CD14-positive monocyte (primary cell): ENCODE measurements around the gene NPW. TPM values are rescaled to one million over a fixed set of nuclear protein-coding genes. Genes with fewer than 3 reads are reported as not detected.

Source experiments
- DNase-seq, 3 donors: peaks; one replicate each; pipeline ENCODE4 v3.0.0-alpha.2; 2011 to 2022
- H2AFZ ChIP-seq: 2 replicates; pipeline ENCODE4 v1.6.0; 2012; ENCODE audit warnings: mild to moderate bottlenecking, low read depth, low read length, inconsistent platforms; ENCODE audit not compliant: insufficient read depth, poor library complexity, severe bottlenecking
- H3K27ac ChIP-seq, 2 donors: 1 replicate in 1 of 2; 2 replicates in 1 of 2; pipeline ENCODE4 v1.5.1; 2012 to 2013; ENCODE audit warnings: low read length in 2 of 2, control low read depth in 1 of 2, inconsistent platforms in 1 of 2, low read depth in 1 of 2, mild to moderate bottlenecking in 1 of 2
- H3K27me3 ChIP-seq, 2 donors: one replicate each; pipeline versions ENCODE4 v1.6.0 to v1.6.1; 2011 to 2013; ENCODE audit warnings: low read length in 2 of 2; ENCODE audit not compliant: control insufficient read depth in 2 of 2, insufficient read depth in 2 of 2
- H3K36me3 ChIP-seq, 2 donors: replicated peaks in 1 of 2; 1 replicate in 1 of 2; 2 replicates in 1 of 2; pipeline versions ENCODE4 v1.5.1 to v1.6.1; 2012 to 2013; ENCODE audit warnings: low read length in 2 of 2, control low read depth in 1 of 2, inconsistent platforms in 1 of 2, mild to moderate bottlenecking in 1 of 2; ENCODE audit not compliant: insufficient read depth in 2 of 2, control insufficient read depth in 1 of 2
- H3K4me1 ChIP-seq, 2 donors: 1 replicate in 1 of 2; 2 replicates in 1 of 2; pipeline versions ENCODE4 v1.5.1 to v1.6.1; 2012 to 2013; ENCODE audit warnings: low read length in 2 of 2, control low read depth in 1 of 2, inconsistent platforms in 1 of 2, mild to moderate bottlenecking in 1 of 2, moderate library complexity in 1 of 2; ENCODE audit not compliant: insufficient read depth in 2 of 2, control insufficient read depth in 1 of 2
- H3K4me2 ChIP-seq: replicated peaks from 2 replicates; pipeline ENCODE3; 2012; ENCODE audit warnings: low read length, moderate library complexity, mild to moderate bottlenecking; ENCODE audit not compliant: poor library complexity, severe bottlenecking; ENCODE audit errors: extremely low read depth
- H3K4me3 ChIP-seq, 3 experiments: fragments of 200-600 bp in 1 of 3; sonication (generic) in 1 of 3; replicated peaks in 1 of 3; 1 replicate in 2 of 3; 2 replicates in 1 of 3; pipeline ENCODE4 v1.5.1; 2011 to 2013; ENCODE audit warnings: low read length in 3 of 3, mild to moderate bottlenecking in 3 of 3, control low read depth in 2 of 3, low read depth in 2 of 3, inconsistent platforms in 1 of 3, moderate library complexity in 1 of 3
- H3K79me2 ChIP-seq: 2 replicates; pipeline ENCODE4 v1.6.0; 2012; ENCODE audit warnings: mild to moderate bottlenecking, control low read depth, inconsistent platforms, low read length, moderate library complexity; ENCODE audit not compliant: insufficient read depth
- H3K9ac ChIP-seq: 2 replicates; pipeline ENCODE4 v1.6.0; 2017; ENCODE audit warnings: low read length, mild to moderate bottlenecking; ENCODE audit not compliant: insufficient read depth, poor library complexity, severe bottlenecking
- H3K9me3 ChIP-seq, 2 donors: replicated peaks in 1 of 2; 1 replicate in 1 of 2; 2 replicates in 1 of 2; pipeline versions ENCODE4 v1.5.1 to v1.6.1; 2012 to 2013; ENCODE audit warnings: low read length in 2 of 2, control low read depth in 1 of 2; ENCODE audit not compliant: control insufficient read depth in 1 of 2, insufficient read depth in 1 of 2
- H4K20me1 ChIP-seq: 2 replicates; pipeline ENCODE4 v1.6.0; 2012; ENCODE audit warnings: mild to moderate bottlenecking, low read length, control low read depth, moderate library complexity; ENCODE audit not compliant: insufficient read depth
- H3K27ac Mint-ChIP-seq, 7 donors: one replicate each; pipeline ENCODE4 v1.8.0; 2020; ENCODE audit warnings: mild to moderate bottlenecking in 7 of 7, mixed read lengths in 7 of 7, moderate library complexity in 6 of 7, inconsistent platforms in 2 of 7
- H3K27me3 Mint-ChIP-seq, 3 donors: one replicate each; pipeline ENCODE4 v1.8.0; 2021 to 2022; ENCODE audit warnings: low read depth in 3 of 3, mild to moderate bottlenecking in 3 of 3, mixed read lengths in 3 of 3, moderate library complexity in 3 of 3, inconsistent platforms in 1 of 3
- H3K36me3 Mint-ChIP-seq, 2 donors: one replicate each; pipeline ENCODE4 v1.8.0; 2020; ENCODE audit warnings: mixed read lengths in 2 of 2, inconsistent platforms in 1 of 2, mild to moderate bottlenecking in 1 of 2
- H3K4me1 Mint-ChIP-seq: one replicate; pipeline ENCODE4 v1.8.0; 2020; ENCODE audit warnings: mild to moderate bottlenecking, mixed read lengths
- H3K4me3 Mint-ChIP-seq, 2 donors: one replicate each; pipeline ENCODE4 v1.8.0; 2020; ENCODE audit warnings: mild to moderate bottlenecking in 2 of 2, mixed read lengths in 2 of 2, moderate library complexity in 1 of 2
- H3K9me3 Mint-ChIP-seq, 7 donors: one replicate each; pipeline ENCODE4 v1.8.0; 2020 to 2022; ENCODE audit warnings: mixed read lengths in 7 of 7, mild to moderate bottlenecking in 6 of 7, moderate library complexity in 6 of 7, inconsistent platforms in 2 of 7
- CTCF ChIP-seq: fragments of 200-600 bp; IDR thresholded peaks from one replicate; pipeline ENCODE4 v1.8.0; 2022; ENCODE audit warnings: antibody characterized with exemption, mild to moderate bottlenecking
- WGBS: methylation state at CpG from one replicate; pipeline ENCODE4 v1.1.5; 2013; ENCODE audit warnings: missing lambda C conversion rate; ENCODE audit not compliant: insufficient coverage; 5-methylcytosine and 5-hydroxymethylcytosine counted together
- intact Hi-C, 2 donors: fragments of 100-400 bp; cut with micrococcal nuclease; formaldehyde crosslinking; loops; one replicate each; pipeline versions ENCODE4 v1.15.0 to v1.15.1; 2023
- polyA plus RNA-seq, 3 donors: library from polyadenylated mRNA; depleted of rRNA in 1 of 3; unstranded in 2 of 3; stranded (reverse) in 1 of 3; fragments of 300-500 nt in 2 of 3; fragments of >200 nt in 1 of 3; fragmentation: Illumina TruSeq in 2 of 3; gene quantifications; 1 replicate in 2 of 3; 2 replicates in 1 of 3; pipeline ENCODE4 v1.2.3, GENCODE V29; 2012 to 2021

Gene NPW
- polyA plus RNA-seq, 3 donors: not detected

GRCh38 chr16:1992704-1993317 is 26.8 kb upstream of the NPW start:
- Mint-ChIP-seq H3K9me3 (peaks cover 0 to 16% (median 11%) of the 10 kb centered on the region in 7 donors), H3K4me3 (no peak overlapping the region), H3K36me3 (peaks cover 17 to 26% of the 10 kb centered on the region in 2 donors), H3K4me1 (peaks cover 14% of the 10 kb centered on the region), H3K27ac (no peak overlapping the region), H3K27me3 (peaks cover 33 to 49% (median 42%) of the 10 kb centered on the region in 3 donors)
- peaks cover 18% of the 10 kb centered on the region in 2 donors for H3K4me1 ChIP-seq
- DNase-seq: no peak
- no peaks in the 10 kb centered on the region for H3K79me2 ChIP-seq
- peaks cover 20 to 33% of the 10 kb centered on the region in 2 donors for H3K27me3 ChIP-seq
- no peak overlapping the region for H3K4me2 ChIP-seq
- H2AFZ ChIP-seq: peak overlapping the region; percentile 63
- WGBS: 55% methylated on average over 50 of the region's 50 CpGs
- H3K4me3 ChIP-seq: no peak overlapping the region
- H4K20me1 ChIP-seq: peaks cover 2% of the 10 kb centered on the region
- peaks cover 7 to 8% of the 10 kb centered on the region in 2 donors for H3K9me3 ChIP-seq
- H3K9ac ChIP-seq: no peak overlapping the region
- intact Hi-C loops: loop anchor here in 1 of 2 donors (2.0 kb wide), 1 partner anchor 50 kb away; the partner anchor contains the start of gene MSRB1
- TF ChIP-seq CTCF: no peak
- peaks cover 5 to 12% of the 10 kb centered on the region in 2 donors for H3K36me3 ChIP-seq
- no peak overlapping the region for H3K27ac ChIP-seq

GRCh38 chr16:1993731-1994131 is 25.9 kb upstream of the NPW start:
- peak in 1 of 3 donors; percentile 44 for DNase-seq
- 100% methylated on average over 1 of the region's 2 CpGs for WGBS
- H3K9me3 ChIP-seq: peaks cover 6 to 8% of the 10 kb centered on the region in 2 donors
- intact Hi-C loops: loop anchor here in 1 of 2 donors (2.0 kb wide), 1 partner anchor 51 kb away; the partner anchor contains the start of gene MSRB1
- peaks cover 2% of the 10 kb centered on the region for H4K20me1 ChIP-seq
- no peak for TF ChIP-seq CTCF
- no peak overlapping the region for H3K4me2 ChIP-seq
- H3K4me1 ChIP-seq: peaks cover 18% of the 10 kb centered on the region in 2 donors
- H2AFZ ChIP-seq: no peak overlapping the region
- H3K79me2 ChIP-seq: no peaks in the 10 kb centered on the region
- Mint-ChIP-seq H3K4me3 (no peak overlapping the region), H3K27ac (peak overlapping the region in 1 of 7 donors; percentile 30), H3K4me1 (peaks cover 14% of the 10 kb centered on the region), H3K36me3 (peaks cover 24 to 31% of the 10 kb centered on the region in 2 donors), H3K9me3 (peaks cover 0 to 15% (median 11%) of the 10 kb centered on the region in 7 donors), H3K27me3 (peaks cover 24 to 40% (median 33%) of the 10 kb centered on the region in 3 donors)
- H3K36me3 ChIP-seq: peaks cover 13 to 21% of the 10 kb centered on the region in 2 donors
- H3K4me3 ChIP-seq: no peak overlapping the region
- no peak overlapping the region for H3K27ac ChIP-seq
- no peak overlapping the region for H3K9ac ChIP-seq
- peaks cover 20 to 25% of the 10 kb centered on the region in 2 donors for H3K27me3 ChIP-seq
